HG02678 (cell line): ENCODE measurements around the gene PRDM1.

Source experiments
- ATAC-seq: cut with Tn5 transposase; IDR thresholded peaks from one replicate; pipeline ENCODE4 v1.9.1; 2021; ENCODE audit warnings: mild to moderate bottlenecking, moderate library complexity; ENCODE audit not compliant: unreplicated experiment

The PRDM1 gene

DNA sequence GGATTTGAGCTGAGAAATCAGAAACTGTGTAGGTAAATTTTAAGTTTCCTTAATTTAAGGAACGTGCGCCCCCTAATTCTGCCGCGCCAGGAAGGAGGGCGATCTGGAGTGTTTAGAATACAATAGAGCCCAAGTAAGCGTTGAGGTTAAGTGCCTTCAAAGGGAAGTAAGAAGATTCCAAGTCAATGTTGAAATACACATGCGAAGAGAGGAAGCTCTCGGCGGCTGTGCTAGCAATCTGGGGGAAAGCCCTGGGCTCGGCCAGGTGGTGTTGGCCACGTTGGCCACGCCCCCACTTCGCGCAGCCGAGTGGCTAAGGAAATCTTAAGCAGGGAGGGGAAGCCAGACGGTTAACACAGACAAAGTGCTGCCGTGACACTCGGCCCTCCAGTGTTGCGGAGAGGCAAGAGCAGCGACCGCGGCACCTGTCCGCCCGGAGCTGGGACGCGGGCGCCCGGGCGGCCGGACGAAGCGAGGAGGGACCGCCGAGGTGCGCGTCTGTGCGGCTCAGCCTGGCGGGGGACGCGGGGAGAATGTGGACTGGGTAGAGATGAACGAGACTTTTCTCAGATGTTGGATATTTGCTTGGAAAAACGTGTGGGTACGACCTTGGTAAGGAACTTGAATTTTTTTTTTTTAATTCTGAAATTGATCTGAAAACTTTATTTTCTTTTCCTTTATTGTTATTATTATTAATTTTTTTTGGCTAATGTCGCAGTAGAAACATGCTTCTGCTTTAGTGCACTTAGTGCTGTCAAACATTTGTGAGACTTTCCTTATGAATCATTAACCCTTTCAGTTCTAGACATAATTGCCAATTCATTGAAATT lies at the start of gene PRDM1:
TSS of gene PRDM1 (plus strand) at position 353 of the 830 bp plus-strand sequence. CDS start at position 571, 218 bp downstream.
- peak; percentile 74 for ATAC-seq

DNA sequence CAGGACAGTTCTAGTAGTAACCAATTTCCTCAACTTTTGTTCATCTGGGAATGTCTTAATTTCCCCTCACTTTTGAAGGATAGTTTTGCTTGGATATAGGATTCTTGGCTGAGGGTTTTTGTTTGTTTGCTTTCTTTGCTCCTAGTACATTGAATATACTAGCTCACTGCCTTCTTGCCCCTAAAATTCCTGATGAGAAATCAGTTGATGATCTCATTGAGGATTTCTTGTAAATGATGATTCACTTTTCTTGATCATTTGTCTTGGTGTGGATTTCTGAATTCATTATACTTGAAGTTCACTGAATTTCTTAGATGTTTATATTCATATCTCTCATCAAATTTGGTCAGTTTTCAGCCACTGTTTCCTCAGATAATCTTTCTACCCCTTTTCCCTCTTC lies 49.1 kb upstream of the PRDM1 start:
- no peak for ATAC-seq

DNA sequence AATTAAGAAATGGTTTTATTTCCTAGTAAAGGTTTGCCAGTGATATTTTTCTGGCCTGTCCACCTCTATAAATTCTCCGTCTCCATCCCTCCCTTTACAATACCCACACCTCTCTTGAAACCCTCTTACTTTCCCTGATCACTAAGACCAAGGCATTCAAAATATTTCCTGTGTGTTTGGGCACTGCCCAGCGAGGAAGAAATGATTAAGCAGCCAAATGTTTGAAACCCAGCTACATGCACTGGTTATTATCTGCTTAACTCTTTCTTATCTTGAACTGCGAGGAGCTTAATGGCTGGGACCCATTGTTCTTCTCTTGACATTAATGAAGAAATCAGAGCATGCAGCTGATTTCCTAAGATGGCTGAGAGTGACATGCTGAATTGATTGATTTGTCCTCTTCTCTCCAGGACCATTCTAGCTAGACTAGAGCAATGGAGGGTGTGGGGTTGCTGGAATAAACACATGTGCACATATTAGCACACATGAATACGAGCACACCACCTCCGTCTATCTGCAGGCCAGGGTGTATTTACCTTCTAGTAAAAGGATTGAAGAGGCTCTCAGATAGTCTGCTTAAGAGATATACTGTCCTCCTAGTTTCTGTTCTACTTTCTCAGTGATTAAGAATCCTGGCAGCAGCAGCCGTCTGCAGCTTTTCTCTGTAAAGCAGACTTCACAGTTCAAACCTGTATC lies 46.1 kb upstream of the PRDM1 start:
- no peak for ATAC-seq

DNA sequence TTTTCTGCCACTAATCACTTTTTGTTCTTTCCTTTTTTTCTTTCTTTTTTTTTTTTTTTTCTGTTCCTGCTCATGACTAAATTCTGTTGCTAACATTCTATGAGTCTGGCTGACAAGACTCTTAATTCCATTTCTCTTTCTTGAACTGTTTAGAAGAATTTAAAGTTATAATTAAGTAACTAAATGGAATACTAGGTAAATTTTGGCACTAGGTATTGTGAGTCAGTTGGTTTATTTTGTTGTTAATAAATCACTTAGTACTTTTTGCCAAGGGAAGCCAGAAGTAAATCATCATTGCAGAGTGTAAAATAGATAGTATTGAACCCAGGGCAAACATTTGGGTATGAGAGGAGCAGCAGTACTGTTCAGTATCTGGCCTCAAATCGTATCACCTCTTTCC lies 42.0 kb upstream of the PRDM1 start:
- ATAC-seq = no peak

DNA sequence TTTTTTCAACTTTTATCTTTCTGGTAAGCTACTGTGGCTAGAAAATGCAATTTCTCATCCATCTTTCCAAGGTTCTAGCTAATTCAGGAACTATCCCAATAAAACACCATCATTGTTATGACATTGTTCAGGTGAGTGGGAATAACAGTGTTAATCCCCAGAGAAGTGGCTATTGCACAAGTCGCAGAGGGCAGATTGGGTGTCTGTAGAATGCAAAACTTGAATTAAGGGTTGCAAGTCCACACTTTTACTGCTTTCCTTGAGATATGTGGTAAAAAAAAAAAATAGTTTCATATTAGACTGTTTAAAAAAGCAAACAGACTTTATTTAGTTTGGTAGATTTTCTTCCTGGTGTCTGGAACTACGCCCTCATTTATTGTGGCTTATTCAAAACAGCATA lies 41.1 kb upstream of the PRDM1 start:
- ATAC-seq = no peak

DNA sequence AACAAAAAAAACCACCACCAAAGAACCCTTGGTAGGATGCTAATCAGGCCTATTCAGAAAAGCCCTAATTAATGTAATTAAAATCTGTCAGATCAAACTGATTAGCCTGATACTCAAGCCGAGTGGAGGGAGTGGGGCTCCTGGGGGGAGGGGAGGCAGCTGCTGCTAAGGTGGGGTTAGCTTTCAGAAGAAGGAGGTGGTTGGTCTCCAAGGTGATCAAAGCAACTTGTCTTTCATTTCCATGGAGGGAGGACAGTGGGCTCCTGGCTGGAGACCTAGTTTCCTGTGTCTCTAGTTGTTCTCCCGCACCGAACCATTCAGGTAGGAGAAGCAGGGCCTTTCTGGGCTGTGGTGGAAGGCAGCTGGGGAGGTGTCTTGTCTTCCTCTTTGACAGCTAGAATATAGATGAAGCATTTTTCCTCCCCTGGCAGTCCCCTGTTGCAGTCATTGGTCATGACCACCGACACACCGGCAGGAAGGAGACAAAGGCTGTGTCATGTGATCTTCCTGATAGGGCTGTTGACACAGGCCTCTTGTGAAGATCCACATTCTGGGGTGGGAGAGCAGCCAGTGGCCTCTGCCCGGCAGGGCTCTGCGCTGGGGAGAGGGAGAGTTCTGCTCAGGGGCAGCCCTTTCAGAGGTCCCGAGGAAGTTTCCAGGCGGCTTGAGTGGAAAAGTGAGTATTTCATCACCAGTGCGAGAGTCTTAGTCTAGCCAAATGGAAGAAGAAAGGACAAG lies 39.9 kb upstream of the PRDM1 start:
- no peak for ATAC-seq

DNA sequence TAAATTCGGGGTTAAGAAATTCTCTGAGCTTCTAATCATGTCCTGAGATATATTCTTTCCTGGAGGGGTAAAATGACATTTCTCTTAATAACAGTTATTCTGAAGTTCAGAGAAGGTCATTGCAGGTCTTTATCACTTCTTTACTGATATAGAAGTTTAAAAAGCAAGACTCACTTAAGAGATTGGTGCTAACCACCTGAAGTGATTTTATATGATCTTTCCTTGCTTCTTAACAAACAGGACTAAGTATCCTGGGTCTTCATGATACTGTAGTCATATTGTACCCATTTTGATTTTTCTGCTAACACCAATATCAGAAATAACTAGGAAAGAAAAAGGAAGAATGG lies 39.3 kb upstream of the PRDM1 start:
- no peak for ATAC-seq

DNA sequence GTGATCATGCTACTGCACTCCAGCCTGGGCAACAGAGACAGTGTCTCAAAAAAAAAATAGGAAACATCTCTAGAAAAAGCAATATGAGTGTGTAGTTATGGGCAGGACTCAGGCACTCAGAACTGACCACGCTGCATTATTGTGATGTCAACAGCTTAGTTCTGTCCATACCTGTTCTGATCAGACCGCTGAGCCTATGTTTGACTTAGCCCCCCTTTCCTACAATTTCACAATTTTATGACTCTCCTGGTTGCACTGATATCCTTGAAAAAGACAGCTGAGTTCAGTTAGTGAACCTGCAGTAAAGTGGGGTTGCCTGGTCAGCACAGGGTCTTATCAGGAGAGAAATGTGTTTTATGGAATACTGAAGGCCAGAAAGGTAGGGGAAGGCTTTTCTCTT lies 37.8 kb upstream of the PRDM1 start:
- no peak for ATAC-seq

DNA sequence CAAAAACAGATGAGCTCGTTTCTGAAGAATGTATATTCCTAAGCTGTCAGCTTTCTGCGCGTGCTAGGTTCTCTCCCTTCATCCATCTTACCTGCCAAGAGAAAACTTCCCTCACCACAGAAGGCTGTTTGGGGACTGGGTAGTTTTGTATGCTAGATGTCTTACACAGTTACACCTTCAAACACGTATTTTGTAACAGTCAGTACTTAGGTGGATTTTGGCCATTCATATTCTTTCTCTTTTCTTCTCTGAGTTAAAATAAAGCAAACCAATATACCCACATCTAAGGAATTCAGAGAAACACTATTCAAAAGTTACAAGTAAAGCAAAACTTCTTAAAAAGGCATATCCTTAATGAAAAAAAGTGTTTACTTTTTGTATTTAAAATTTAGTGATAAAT lies 35.6 kb upstream of the PRDM1 start:
- no peak for ATAC-seq

DNA sequence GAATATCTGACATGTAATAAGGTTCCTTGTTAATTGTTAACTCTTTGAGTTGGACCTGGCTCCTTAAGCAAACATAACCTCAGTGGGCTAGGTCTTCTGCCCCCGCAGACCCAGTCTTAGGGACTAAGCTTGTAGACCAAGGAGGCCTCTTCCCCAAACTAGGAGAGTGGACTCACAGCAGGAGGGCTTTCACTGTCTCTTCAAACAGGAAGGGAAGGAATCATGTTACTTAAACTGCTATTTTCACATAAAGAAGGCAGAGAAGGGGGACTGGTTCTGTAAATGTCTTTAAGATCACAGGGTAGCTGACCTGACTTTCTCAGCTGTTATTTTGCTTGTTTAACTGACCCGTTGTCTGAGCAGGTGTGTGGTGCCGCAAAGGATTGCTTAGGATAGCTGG lies 34.9 kb upstream of the PRDM1 start:
- ATAC-seq = no peak

DNA sequence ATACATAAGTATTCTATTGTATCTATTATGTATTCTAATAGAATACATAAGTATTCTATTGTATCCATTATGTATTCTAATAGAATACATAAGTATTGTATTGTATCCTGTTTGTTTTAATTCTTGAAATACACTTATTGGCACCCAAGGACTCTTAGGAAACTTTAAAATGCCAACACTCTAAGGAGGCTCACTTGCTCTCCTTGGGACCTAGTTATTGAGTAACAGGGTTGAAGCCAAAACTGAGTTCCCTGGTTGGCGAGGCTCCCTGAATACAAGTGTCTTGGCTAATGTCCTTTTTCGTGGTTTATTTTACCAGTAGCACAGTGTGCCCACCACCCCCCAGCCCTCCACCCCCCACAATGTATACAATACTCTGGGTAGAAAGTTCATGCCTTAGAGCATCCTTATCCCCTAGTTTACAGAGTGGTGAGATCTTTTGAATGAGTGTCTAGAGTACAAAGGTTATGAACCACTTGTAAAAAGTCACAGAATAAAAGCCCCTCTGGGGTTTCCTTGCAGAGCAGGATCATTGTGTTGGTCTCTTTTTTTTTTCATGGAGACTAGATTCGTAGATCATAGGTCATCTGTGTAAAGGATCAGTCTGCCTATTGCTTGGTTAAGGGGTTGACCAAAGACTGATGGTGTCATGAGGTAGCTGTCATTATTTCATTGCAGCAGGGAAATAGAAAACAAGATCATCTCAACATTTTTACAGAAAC lies 32.5 kb upstream of the PRDM1 start:
- no peak for ATAC-seq

DNA sequence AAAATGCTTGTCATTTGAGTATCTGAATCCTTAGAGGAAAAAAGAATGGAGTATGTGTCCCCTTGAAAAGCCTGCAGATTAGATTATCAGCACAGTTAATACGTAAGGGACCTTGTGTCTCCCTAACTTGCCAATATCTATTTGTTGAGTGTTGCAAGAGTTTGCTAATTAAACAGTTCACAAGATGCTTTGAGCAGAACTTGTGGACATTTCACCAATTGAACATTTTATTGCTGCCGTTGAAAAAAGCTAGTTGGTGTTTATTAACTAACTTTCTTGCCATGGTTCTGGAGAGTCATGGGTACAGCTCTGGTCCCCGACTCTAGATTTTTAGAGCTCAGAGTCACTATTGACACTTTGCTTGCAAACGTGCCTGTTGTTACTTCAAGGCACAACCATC lies 30.6 kb upstream of the PRDM1 start:
- ATAC-seq = no peak

DNA sequence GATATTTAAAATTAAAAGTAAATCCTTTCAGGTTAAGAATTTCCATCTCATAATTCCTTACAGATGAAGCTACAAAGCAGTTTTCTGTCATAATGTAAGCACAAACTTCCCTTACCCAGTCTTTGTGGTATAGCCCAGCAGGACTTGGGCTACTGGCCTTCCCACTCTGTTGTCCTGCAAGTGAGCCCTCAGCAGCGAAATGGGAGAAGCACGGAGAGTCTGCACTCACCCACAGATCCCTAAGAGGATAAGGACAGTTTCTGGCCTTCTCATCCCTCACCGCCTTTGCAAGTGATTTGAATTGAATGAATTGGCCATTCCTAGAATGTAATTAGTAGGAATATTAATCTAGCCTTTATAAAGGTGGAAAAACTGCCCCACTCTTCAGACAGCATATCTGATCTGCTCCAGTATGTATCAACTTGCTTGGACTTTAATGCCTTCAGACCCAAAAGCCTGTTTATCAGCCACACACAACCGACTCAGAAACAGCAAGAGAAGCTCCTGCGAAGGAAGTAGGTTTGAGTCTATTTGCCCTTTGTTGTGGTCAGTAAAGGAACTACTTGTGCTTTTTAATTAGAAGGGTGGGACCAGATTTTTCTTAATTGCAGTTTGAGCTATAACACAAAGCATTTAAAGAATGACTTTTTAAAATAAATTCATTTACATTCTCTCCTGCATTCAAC lies 29.9 kb upstream of the PRDM1 start:
- ATAC-seq = no peak

DNA sequence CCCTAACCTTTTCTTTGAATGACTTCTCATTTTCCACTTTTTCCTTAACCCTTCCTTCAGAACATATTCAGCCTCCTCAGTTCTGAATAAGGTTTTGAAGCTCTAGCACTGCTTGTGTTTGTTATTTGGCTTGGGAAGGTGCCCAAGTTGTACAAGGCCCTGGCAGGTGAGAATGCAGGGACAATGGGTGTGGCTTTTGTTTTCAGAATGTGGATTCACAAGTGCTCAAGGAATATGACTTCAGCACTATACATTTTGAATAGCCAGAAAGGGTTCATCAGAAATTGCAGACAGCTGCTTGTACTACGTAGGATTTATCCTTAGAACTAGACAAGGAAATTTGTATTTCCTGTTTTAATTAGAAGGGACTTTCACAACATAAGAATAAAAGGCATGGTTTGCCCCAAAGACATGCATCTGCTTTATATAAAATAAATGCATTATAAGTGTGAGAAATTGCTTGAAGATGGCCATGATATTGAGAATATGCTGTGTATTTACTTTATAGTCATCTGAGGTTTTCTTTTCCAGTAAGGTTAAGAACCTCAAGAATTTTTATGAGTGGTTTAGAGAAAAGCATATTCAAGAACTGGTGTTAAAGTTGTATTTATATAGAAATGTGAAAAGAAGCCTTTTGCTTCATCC lies 29.3 kb upstream of the PRDM1 start:
- no peak for ATAC-seq

DNA sequence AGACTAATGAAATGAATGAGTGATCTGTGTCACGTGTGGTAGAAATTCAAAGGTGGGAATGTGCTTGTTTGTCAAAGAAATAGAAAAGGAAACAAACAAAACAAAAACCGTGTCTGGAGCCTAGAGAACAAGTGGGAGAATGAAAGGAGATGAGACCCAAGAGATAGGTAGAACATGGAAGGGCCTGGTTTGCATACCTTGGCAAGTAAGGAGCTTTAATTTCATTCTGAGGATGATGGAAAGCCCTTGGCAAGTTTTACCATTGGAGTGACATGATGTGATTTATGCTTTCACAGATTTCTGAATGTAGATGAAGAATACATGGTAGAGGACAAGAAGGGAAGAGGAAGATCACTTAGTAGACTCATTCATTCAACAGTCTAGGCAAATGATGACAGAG lies 26.8 kb upstream of the PRDM1 start:
- ATAC-seq = no peak

DNA sequence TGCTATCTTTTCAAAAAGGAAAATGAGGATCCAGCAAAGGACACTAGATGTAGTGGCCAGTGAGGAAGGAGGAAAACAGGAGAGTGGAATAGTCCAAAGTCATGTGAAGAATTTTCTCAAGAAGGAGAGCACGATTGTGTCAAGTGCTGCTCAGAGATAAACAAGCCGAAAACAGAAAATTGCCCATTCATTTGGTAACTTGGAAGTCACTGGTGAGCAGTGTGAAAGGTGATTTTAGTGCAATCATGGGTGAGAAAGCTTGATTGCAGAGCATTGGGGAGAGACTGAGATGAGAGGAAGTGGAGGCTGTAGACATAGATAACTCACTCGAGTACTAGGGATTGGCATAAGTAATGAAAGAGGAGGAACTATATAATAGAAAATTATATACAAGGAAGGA lies 26.0 kb upstream of the PRDM1 start:
- no peak for ATAC-seq

DNA sequence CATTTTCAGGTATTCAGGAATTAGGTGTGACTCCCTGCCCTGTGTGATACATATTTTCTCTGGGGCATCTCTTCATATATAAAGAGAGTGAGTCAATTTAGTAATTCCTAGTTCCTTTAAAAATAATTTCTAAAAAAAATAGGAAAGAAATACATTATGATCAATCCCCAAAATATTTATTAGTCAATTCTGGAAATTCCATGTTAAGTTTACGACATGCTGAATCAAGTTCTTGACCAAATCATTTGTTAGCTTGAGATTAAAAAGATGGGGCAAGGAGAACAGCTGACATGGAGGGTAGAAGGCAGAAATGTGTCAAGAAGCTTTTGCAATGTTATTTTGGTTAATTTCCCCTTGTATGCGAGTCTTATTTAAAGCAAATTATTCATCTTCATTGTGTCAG lies 22.7 kb upstream of the PRDM1 start:
- ATAC-seq = no peak

DNA sequence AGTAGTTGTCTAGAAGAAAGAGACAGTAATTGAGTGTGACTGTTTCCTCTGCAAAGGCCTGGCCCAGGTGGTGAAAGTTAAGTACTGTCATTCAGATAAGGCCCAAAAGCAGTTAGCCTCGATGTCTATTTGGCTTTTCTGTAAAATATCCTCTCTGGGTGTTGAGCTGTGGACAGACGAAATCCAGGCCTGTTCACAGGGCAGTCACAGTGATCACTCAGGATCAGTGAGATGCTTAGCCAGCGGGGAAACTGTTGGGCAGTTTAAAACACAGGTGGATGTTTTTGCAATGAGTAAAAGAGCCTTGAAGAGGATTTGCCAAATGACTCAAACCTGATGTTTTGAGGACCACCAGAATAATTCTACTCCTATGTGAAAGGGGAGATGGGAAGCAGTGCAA lies 22.0 kb upstream of the PRDM1 start:
- no peak for ATAC-seq

DNA sequence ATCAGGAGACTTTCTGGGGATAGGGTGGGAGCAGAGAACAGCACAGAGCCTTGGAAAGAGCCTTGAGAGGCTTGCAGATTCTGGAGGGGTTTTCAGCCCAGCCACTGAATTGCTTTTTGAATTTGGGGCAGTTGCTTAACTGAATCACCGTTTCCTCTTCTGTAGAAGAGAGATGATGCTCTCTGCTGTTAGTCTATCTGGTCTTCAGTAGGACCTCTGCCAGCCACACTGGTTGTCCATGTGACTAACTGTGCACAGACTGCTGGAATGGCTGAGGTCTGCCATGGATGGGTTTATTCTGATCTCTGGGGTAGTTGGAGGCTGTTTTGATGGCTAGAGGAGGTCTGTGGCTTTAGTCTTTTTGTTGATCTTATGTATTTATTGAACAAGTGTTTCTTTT lies 21.4 kb upstream of the PRDM1 start:
- no peak for ATAC-seq

DNA sequence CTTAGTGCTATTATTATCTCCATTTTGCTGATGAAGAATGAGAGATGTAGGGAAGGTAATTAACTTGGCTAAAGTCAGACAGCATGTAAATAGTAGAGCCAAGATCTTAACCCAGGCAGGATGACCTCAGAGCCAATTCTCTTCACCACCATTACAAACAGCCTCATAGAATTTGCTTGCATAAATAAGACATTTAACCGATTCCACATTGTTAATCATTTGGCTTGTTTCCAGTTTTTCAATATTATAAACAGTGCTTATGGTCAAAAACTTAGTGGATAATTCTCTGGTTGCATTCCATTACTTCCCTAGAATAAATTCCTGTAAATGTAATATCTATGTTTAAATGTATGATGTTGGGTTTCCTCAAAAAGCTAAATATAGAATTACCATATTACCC lies 19.1 kb upstream of the PRDM1 start:
- ATAC-seq = no peak
